Hypothalamus (tissue), 51 donors: ENCODE measurements around the gene PDIA6.
"Not testable (repeated sequence)": the region's sequence is repeated elsewhere in the genome, so short reads cannot be mapped to it uniquely, and the experiment has no call there.

Experiments used
- DNase-seq, 51 donors: peaks; one replicate each; lab custom pipeline; 2025; lab: John Stamatoyannopoulos, UW

PDIA6 gene

GRCh38 chr2:10834068-10834655 is 21.6 kb upstream of the PDIA6 start:
- peak in 8 of 51 donors; percentile 13 to 37 (median 18) for DNase-seq

GRCh38 chr2:10833021-10833420 is 20.4 kb upstream of the PDIA6 start:
- DNase-seq: no peak

GRCh38 chr2:10832203-10832936 is 19.8 kb upstream of the PDIA6 start:
- peak in 49 of 51 donors; percentile 17 to 89 (median 68) for DNase-seq

GRCh38 chr2:10831400-10831985 is 18.9 kb upstream of the PDIA6 start:
- DNase-seq: no peak

GRCh38 chr2:10830641-10831399 is 18.2 kb upstream of the PDIA6 start:
- no peak for DNase-seq

GRCh38 chr2:10830203-10830602 is 17.6 kb upstream of the PDIA6 start:
- no peak for DNase-seq

- DNase-seq: no peak
Measured at GRCh38 chr2:10829299-10829698, 16.7 kb upstream of the PDIA6 start.

- no peak for DNase-seq
Measured at GRCh38 chr2:10828346-10828745, 15.8 kb upstream of the PDIA6 start.

GRCh38 chr2:10826625-10827024 is 14.0 kb upstream of the PDIA6 start:
- no peak for DNase-seq

GRCh38 chr2:10826026-10826425 is 13.4 kb upstream of the PDIA6 start:
- DNase-seq: no peak

GRCh38 chr2:10824191-10824590 is 11.6 kb upstream of the PDIA6 start:
- DNase-seq: no peak

- DNase-seq: no peak
Measured at GRCh38 chr2:10820978-10821695, 8.6 kb upstream of the PDIA6 start.

GRCh38 chr2:10820562-10820961 is 8.0 kb upstream of the PDIA6 start:
- DNase-seq: peak in 2 of 51 donors; percentile 10 to 21

GRCh38 chr2:10819714-10820314 is 7.2 kb upstream of the PDIA6 start:
- DNase-seq: no peak

- no peak for DNase-seq
Measured at GRCh38 chr2:10818984-10819383, 6.4 kb upstream of the PDIA6 start.

- not testable (repeated sequence) for DNase-seq
Measured at GRCh38 chr2:10818305-10818704, 5.7 kb upstream of the PDIA6 start.

- no peak for DNase-seq
Measured at GRCh38 chr2:10817413-10817812, 4.8 kb upstream of the PDIA6 start.

- no peak for DNase-seq
Measured at GRCh38 chr2:10814571-10815331, 2.2 kb upstream of the PDIA6 start.

- no peak for DNase-seq
Measured at GRCh38 chr2:10814142-10814541, 1.6 kb upstream of the PDIA6 start.
